Inflammatory macrophage (primary cell): ENCODE measurements around the gene GJD4.

Experiments used
- DNase-seq, 2 donors: peaks; one replicate each; pipeline ENCODE4 v3.0.0-alpha.2; 2020 to 2022
- total RNA-seq, 18 experiments: gene quantifications; one replicate each; lab custom pipeline; 2026; ENCODE audit warnings: mixed read lengths in 6 of 18, inconsistent platforms in 2 of 18; lab: John Stamatoyannopoulos, UW

Gene GJD4, protein sequence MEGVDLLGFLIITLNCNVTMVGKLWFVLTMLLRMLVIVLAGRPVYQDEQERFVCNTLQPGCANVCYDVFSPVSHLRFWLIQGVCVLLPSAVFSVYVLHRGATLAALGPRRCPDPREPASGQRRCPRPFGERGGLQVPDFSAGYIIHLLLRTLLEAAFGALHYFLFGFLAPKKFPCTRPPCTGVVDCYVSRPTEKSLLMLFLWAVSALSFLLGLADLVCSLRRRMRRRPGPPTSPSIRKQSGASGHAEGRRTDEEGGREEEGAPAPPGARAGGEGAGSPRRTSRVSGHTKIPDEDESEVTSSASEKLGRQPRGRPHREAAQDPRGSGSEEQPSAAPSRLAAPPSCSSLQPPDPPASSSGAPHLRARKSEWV
- total RNA-seq, result 0 to 0.07 (median 0) reads per million in 18 experiments

DNA sequence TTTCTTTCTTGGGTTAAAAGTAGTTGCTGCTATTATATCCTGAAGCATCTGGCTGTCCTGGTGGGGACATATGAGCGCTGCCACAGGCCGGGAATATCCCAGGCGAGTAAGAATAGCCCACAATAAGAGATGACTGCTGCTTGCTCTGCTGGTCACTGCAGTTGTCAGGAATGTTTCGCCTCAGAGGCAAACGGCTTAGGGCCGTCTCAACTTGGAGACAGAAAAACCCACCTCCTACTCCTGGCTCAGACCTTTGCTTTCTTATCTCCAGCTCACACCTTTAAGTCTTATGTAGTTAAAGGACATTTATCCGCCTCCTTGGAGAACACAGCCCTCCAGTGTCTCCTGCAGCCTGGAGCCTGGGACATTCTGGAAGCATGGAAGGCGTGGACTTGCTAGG is at the start of gene GJD4:
Gene GJD4, plus strand, starts transcription at position 151 of the 400 bp plus-strand sequence. Its CDS starts 227 bp downstream, at position 378.
- no peak for DNase-seq

DNA sequence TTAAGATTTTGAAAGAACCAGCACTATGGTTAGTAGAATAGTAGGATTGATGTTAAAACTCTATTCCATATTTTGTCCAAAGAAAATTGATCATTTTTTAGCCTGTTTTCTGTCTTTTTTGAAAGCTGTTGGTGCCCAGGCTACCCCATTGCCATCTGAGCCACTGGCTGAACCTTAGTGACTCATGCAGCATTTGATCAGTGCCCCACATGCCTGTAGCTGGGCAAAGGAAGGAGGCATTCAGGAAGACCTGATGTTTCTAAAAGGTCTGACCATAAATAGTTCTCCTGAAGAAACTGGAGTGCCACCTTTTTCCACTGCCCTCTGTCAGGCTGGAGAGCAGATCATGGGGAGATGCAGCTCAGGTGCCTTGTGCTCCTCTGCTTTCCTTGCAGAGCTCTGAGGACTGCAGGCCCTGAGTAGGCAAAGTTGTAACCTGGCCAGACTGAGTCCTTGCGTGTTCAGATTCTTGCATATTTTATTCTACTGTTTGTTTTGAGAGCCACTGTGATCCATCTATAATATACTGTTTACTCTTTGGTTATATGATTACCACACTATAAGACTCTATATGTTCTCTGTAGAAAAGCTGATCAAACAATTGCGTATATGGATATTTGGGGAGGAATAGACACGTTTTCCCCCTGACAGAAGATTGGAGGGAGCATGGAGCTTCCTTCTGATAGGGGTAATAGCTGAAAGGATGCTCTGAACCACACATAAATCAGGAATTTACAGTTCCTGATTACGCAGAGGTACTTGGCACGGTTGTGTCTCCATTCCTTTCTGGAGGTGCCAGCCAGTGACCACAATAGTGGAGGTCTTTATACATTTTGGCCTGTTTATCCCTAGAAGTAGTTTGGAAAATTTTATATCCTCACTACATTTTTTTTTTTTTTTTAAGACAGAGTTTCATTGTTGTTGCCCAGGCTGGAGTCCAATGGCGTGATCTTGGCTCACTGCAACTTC is 48.9 kb upstream of the GJD4 start:
- DNase-seq, result no peak

DNA sequence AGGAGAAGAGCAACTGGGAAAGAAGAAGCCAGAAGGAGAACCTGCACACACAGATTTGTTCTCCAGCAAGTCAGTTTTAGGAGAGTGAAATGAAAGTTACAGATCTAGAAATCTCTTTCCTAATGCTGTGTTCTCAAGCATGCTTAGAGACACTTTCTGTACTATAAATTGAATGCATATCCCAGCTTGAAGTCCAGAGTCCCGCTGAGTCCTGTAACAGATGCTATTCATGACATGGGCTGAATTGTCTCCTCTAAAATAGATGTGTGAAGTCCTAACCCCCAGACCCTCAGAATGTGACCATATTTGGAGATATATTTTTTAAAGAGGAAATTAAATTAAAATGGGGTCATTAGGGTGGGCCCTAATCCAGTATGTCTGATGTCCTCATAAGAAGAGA is 46.9 kb upstream of the GJD4 start:
- DNase-seq, result no peak

DNA sequence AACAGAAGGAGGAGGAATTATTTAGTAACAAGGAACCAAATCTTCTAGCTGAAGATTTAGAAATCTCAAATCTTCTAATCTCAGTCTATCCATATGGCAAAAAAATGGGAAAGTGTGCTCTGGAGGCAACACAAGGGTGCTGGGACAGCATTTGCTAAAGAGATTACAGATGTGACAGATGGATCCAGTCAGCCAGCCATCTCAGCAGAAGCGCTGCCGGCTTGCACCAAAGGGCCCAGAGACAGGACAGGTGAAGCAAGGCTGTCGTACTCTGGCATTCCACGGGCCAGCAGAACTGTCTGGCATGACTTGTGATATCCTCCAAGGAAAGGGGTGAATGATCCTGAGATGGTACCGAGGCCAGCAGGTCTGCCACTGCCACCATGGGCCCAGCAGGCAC is 45.7 kb upstream of the GJD4 start:
- DNase-seq, result no peak

DNA sequence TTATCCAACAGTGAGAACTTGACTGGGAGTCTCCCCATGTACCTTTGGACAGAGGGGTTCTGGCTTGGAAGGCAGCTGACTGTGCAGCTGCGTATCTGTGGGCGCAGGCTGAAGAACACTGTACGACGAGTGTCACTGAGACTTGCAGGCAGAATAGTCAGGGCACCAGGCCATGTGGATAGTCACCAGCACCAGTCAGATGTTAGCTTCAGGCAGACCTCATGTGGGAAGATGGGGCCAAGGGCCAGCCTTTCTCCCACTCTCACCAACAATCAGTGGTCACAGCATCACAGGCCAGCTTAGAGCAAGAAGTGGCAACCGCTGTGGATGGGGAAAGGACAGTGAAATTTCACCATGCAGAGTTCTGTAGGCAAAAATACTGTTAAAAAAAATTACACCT is 43.4 kb upstream of the GJD4 start:
- DNase-seq, result peak; percentile 61 to 88

DNA sequence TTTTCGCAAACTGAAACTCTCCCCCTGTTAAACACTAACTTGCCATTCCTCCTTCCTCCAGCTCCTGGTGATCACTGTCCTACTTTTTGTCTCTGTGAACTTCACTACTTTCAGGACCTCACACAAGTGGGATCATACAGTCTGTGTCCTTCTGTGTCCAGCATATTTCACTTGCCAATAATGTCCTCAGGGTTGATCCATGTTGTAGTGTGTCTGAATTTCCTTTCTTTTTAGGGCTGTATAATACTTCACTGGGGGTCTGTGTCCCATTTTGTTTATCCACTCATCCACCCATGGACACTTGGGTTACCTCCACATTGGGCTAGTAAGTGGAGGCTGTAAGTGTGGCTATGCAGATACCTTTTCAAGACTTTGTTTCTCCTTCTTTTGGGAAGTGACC is 42.7 kb upstream of the GJD4 start:
- no peak for DNase-seq

DNA sequence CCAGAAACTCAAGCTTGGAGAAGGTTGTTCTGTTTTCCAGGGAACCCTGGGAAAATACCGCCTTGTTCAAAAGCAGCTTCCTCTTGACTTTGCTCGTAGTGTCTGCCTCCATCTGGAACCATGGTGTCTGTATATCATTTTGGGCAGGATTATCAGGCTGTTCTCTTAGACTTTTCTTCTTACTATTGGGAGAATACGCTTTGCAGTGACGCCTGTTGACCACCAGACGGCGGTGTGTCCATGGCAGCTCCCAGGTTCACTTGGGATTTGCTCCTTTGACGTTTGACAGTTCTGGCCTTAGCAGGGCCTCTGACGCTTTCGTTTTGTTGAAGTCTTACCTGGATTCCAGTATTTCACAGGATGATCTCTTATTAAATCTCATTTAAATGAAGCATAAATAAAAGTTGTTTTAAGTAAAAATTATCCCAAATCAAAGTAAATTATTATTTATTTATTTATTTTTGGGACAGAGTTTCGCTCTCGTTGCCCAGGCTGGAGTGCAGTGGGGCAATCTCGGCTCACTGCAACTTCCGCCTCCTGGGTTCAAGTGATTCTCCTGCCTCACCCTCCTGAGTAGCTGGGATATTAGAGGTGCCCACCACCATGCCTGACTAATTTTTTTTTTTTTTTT is 41.8 kb upstream of the GJD4 start:
- DNase-seq, result peak; percentile 59 to 62

DNA sequence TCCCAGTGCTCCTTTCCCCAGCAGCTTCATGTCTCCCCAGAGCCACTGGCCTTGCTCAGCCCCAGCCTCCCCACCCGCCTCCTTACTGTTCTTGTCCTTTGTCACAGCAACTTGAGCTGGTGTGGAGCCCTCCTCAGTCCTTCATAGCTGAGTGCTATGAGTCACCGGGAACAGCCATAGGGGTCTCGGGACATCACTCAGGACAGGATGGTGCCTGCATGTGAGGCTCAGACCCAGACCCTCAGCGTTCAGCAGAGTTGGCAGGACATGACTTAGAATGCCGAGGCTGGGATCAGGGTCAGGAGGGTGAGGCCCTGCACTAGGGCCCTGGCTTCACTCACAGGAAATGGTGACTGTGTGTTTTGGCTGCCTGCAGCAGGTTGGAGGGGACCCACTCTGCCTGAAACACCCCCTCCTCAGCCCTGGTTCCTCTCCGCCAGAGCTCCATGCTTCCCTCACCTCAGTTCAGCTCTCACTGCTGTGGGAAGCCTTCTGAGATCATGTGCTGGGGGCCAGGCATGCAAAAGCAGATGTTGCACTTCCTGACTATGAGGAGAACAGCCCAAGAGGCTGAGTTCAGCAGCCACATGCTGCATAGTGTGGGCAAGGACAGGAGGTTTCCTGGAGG is 40.7 kb upstream of the GJD4 start:
- peak; percentile 74 to 93 for DNase-seq

DNA sequence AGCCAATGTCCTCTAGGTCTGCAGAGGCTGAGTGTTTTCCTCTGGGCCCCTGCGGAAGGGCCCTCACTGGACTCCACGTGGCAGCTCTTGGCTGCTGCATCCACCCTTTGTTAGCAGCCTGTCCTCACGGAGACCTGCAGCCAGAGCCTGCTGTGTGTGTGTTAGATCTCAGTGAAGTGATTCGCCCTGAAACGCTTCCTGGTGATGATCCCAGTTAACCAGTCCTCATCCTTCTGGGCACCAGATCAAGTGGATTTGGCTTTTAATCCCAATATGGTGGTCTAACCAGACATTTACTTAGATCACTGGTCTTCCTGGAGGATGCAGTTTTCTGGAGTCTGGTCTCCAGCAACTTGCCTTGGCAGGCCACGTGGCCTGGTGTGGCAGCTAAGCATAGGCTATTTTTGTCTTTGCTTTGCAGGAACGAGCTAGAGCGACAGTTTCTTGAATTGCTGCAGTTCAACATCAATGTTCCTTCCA is 39.5 kb upstream of the GJD4 start:
- no peak for DNase-seq

DNA sequence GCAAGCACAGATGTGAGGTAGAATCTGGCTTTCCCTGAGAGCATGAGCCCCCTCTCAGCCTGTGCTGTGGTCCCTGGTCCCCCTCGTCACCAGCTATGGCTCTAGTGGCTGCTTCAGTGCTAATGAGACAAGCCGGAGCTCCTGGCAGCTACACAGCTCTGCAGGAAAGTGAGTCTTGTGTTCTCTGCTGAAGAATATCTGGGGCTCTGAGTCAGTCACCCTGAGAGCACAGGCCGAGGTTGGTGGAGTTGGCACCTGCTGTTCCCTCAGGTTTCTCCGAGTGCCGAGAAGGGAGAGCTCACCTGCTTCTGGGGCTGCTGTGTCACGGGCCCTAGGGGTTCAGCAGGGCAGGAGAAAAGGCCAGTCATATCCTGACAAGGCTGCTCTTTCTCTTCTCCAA is 37.2 kb upstream of the GJD4 start:
- no peak for DNase-seq

DNA sequence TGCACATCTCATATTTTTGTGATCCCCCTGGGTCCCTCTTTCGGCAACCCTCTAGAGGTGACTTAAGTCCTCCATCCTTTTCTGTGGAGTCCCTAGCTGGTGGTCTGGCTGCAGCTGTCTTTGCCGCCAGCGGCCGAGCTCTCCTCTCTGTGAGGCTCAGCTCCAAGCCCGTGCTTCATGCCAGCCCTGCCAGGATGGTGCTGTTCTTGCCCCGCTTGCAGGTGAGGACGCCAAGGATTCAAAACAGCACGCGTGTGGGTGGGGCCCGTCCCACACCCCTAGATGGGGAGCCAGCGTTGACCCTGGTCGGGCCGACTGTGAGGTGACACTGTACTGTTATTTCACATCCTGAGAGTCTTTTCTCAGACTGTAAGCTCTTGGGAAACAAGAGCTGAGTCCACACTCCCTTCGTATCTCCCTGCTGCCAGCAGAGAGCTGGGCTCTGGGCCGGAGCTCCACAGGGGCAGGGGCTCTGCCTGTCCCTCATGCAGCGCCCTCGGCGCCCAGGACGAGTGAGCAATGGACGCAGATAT is 36.6 kb upstream of the GJD4 start:
- no peak for DNase-seq

DNA sequence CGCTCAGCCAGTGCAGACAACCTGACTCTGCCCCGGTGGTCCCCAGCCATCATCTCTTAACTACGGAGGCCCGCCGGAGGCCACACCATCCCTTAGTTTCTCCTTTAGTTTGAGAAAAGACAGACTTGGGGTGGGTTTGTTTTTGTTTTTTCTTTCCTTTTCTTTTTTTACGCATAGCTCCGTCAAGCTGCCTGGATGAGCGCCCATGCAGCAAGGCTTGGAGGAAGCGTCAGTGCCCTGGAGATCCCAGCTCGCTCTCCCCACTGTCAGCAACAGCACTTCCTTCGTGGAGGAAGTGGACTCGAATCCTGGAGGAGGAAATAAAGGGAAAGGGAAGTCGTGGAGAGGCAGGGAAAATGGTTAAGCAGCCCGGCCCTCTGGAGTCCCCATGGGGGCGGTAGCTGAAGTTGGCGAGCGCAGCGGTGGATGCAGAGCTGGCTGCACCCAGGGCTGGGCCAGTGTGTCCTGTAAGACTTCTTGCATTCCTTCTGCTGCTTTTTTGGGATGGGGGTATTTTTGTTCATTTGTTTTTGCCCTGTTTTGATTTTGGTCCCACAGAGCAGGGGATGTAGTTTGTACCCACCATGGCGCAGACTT is 35.9 kb upstream of the GJD4 start:
- no peak for DNase-seq

DNA sequence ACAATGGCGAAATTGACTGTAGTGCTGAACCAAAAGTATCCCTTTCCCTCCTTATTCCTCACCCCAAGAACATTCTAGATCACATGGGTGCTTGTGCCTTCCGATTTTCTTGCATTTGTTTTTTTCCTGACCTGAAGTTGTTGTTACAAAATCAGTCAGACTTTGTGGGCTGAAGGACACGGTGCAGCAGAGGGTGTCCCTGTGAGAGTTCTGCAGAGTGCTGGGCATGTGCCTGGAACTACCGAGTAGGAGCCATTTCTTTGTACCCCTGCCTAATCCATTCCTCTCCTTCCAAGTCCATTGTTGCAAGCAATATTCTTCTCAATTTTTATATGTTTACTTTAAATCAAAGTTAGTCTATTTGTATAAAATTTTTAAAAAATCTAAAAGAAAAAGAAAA is 35.3 kb upstream of the GJD4 start:
- DNase-seq, result no peak

DNA sequence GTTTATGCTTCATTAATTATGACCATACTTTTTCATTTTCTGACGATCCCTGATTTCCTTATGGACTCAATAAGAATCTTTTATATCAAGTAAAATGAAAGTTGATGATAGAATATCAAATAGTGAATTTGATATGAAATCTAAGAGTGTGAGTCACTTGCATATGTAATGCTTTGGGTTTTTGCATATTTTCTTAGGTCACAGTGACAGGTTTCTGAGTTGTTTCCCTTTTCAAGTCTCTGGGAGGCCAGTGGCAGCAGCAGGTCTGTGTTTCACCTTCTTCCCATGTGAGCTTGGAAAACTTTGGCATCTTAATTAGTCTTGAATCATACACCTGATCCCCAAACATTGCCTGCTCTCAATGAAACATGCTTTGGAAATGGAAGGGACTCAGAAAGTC is 34.7 kb upstream of the GJD4 start:
- DNase-seq, result no peak

DNA sequence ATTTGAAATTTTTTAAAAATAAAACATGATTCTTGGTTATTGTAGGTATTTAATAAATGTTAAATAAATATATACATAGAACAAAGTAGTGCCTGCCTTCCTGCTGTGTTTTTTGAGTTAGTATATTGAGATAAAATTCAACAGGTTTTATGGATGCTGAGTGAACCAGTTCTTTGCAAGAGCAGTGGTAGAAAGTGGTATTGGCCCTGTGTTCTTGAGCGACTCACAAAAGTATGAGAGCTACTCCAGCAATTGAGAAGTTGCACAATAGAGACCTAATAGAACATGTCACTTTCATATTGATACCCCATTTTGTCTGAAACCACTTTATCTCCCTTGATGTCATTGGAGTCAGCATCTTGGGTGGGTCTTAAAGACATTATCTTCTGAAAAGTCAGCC is 32.6 kb upstream of the GJD4 start:
- no peak for DNase-seq

DNA sequence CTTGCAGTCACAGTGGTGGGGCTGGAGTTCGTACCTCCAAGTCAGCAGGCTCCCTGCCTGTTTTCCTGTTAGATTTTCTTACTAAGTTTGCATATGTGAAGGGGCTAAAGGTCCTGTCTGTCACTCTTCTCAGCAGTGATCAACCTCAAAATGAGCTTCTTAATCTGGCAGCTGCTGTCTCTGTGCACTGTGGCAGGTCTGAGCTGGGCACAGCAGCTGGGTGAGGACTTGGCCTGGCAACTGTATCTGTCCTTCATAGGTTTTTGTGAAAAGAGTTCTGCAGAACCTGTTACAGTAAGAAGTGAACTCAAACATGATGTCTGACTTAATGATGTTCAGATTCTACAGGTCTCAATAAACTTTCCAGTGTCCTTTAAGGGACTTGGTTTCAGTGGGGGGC is 31.3 kb upstream of the GJD4 start:
- DNase-seq, result no peak

DNA sequence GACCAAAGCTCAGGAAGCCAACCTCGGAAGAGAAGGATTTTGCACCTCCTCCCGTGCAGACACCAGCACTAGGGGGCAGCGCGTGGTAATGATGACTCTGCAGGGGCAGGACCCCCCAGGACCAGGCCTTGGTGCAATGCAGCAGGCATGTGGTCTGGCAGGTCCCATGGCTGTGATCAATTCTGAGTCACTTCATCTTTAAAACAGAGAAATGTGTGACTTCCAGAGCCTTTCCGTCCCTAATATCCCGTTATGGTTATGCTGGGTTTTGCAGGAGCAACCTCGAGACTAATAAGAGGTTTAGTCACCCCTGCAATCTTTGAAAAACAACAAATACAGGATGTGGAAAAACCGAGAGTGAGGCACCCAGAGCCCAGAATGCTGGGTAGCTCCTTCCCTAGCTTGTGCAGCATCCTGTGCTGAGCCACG is 30.2 kb upstream of the GJD4 start:
- DNase-seq, result no peak

DNA sequence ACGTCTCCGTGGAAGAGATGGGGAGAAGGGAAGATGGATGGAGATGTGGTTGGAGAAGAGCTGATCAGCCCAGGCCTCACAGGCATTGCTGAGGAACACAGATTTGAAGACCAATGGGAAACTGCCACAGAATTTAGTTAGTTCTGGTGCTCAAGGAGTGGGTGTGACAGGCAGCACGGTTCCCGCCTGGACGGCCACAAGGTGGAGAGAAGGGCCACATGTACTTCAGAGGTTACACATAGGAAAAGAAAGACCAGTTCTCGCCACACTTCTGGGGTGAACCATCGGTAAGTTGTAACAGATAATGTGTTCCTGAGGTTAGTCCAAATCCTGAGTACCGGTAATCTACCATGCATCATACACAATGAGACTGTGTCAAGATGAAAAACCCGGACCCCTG is 29.5 kb upstream of the GJD4 start:
- no peak for DNase-seq

DNA sequence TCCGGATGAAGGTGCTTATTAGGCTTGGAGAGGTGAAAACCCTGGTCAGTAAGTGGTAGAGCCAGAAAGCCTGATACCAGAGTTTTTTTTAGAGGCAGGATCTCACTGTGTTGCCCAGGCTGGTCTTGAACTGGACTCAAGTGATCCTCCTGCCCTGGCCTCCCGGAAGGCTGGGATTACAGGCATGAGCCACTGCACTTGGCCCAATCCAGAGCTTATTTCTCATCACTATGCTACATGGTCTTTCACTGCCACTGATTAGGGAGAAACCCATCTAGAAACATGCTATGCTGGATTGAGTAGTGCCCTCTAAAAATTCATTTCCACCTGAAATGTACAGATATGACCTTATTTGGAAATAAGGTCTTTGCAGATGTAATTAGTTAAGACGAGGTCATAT is 28.4 kb upstream of the GJD4 start:
- DNase-seq, result no peak

DNA sequence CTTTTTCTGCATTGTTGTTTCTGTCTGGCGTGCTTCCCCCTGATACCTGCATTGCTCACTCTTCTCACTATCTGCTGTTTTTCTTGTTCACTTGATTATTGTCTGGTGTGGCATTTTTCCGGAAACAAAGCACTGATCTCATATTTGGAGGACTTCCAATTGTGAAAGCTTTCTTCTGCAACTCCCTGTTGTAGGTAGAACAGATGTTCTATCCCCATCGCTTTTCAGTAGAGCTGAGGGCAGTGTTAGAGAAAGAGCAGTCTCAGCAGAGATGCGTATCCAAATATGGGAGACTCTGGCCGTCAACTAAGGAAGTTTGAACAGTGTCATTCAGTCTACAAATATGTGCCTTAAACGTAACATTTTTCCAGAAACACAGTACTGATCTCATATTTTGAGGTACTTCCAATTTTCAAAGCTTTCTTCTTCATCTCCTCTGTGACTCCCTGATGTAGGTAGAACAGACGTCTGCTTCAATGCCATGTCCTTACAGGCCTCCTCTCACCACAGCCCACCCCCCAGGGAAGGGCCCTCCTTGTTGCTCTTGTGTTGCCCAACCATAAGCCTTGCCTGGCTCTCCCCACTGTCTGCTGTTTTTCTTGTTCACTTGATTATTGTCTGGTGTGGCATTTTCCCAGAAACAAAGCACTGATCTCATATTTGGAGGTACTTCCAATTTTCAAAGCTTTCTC is 27.1 kb upstream of the GJD4 start:
- no peak for DNase-seq

DNA sequence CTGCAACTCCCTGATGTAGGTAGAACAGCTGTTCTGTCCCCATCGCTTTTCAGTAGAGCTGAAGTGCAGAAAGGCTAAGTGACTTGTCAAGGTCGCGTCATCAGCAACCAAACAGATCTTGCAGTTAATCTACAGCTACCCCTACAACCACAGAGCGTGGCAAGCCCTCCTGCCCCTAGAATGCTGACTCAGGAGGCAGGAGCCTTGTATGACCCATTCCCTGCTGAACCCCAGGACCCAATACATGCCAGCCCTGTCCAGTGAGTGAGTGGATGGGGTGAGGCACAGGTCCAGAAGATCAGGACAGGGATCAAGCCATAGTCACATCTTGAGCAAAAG is 26.6 kb upstream of the GJD4 start:
- no peak for DNase-seq
